ENCODE results near the gene MVB12B. TPM values are rescaled to one million over a fixed set of nuclear protein-coding genes. Genes with fewer than 3 reads are reported as not detected.

MVB12B gene
- total RNA-seq, 1 experiment from 2014 or later, result 5.5 TPM

DNA sequence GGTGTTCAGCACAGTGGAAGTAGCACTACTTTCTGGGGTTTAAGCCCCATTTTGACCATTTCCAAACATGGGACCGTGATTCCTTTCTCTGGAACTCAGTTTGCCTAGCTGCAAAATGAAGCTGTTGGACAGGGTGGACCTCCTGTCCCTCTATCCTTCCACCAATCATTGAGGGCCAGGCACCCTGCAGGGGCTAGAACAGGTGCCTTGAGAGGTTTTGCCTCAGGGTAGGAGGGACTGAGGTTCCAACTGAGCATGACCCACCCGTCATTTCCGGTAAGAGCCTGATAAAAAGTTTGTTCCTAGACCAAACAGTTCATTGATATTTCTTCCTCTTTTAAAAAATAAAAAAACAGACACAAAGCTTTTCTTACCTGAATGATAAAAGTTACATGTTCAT, 116.5 kb downstream of the MVB12B start:
- no peak for DNase-seq (ENCODE audit: extremely low read depth, low read depth)

DNA sequence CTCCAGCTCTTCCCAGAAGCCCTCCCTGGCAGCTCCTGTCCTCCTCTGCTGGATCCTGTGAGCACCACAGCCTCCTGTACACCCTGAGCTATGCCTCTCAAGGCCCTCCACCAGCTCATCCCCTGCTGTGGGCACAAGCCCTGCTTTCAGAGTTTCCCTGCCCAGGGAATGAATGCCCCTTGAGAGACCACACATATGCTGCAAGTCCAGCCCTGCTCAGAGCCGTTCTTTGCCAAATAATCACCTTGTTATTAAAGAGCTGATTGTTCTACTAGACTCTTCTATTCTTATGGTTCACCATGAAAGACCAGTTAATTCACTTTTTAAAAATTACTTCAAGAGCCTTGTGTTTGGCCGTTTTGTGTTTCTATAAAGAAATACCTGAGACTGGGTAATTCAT, 121.5 kb downstream of the MVB12B start:
- DNase-seq (ENCODE audit: extremely low read depth, low read depth), result no peak

DNA sequence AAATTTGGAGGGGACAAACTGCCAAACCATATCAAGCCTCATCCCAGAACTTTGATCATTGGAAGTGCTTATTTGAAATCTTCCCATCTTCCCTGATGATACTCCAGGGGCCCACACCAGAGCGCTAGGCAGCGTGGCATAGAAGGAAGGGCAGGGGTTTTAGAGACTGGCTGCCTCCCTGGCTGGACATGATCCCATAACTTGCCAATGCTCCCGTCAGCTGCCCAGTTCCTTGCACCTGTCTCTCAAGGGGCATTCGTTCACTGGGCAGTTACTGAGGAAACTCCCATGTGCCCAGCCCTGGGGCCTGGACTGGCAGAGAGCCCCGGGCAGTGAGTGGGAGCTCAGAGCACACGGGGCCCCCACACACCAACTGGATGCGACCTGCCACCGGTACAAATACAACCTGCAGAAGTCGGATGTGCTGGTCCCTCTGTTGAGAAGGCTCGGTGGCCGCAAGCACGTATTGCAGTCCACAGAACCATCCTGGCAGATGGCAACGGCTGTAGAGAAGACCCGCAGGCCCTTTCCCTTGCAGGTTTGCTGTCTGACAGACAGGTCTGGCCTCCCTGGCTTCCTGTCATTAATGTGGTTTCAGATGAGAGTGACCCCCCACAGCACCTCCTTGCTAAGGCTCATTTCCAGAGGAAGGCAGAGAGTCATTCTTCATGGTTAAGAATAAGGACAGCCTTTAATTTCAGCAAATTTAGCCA, 122.4 kb downstream of the MVB12B start:
- DNase-seq (ENCODE audit: extremely low read depth, low read depth), result no peak

DNA sequence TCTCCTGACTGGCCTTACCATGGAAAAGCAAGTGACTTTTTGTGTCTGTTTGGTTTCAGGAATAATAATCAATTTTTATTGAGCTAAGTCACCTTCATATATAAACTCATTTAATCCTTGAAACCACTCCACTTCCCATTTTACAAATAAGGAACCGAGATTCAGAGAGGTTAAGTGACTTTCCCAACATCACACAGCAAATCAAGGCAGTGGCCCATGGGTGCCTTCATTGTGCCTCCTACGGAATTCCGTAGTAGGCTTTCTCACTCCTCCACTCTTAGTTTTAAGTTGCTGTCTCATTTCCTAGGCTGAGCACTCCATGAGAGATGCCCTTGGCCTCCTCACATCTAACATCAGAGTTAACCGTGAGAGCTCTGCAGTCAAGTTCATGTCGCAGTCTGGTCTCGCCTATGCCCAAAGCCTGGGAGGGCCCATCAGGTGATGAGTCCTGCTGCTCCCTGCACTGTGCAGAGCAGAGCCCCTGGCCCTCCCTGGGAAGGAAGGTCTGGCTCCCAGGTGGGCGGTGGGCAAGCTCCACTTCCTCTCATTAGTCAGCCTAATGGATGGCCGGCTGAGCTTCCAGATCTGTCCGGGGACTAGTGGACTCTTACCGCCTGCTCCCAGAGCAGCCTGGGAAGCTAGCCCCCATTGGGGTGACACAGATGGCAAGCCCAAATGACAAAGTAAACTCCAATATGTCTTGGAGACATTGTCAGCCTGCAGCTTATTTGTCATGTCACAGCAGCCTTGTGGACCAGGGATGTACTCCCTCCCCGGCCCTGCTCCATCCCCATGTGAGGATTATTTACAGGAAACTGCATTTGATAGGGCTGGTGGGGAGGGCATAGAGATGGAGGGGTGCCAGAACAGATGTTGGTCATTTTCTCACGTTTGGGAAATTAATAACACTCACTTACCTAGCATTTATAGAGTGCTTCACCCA, 123.4 kb downstream of the MVB12B start:
- no peak for DNase-seq (ENCODE audit: extremely low read depth, low read depth)

DNA sequence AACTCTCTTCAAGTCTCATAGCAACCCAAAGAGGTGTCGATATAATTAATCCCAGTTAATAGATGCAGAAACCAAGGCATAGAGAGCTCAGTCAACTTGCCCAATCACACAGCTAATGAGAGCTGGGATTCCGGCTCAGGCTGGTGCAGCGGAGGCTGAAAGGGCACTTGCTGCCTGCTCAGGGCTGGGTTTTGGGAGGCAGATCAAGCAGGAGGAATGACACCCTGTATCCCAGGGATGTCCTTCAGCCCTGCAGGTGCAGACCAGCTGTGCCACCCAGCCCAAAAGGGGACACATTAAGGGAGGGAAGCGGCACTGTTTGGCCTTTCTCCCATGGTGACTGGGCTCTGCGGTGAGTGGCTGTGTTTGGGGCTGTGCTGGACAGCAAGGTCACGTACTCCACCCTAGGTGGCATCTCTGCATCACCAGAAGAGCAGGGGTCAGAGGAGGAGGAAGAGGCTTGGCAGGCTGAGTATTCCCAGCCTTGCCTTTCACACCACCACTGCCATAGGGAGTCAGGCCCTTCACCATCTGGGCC, 124.1 kb downstream of the MVB12B start:
- no peak for DNase-seq (ENCODE audit: extremely low read depth, low read depth)

DNA sequence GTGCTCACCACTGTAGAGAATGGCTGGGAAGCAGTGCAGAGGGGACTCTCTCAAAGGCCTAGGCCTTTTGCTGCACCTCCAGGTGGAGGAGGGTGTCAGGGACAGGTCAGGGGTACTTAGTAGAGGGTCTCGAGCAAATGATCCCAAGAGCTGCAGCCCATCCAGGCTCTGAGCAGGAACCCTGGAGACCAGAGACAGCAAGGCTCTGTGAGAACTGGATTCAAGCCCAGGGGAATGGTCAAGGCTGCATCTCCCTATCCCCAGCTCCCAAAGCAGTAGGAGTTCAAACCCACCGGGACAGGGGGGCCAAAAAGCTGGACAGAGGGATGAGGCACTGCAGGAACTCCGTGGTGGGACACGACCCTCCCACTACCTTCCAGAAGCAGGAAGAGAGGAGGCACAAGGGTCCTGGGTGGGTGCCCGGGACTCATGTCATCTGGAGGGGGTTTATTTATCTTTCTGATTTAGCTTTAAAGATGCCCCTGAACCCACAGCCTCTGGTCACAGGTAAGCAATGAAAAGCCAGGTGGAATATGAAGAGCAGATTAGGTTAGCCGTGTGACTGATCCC, 124.8 kb downstream of the MVB12B start:
- DNase-seq (ENCODE audit: extremely low read depth, low read depth), result no peak

- DNase-seq (ENCODE audit: extremely low read depth, low read depth), result no peak
Measured at GRCh38 chr9:126452106-126452505, 125.5 kb downstream of the MVB12B start.

- DNase-seq (ENCODE audit: extremely low read depth, low read depth), result no peak
Measured at GRCh38 chr9:126453156-126453963, 126.7 kb downstream of the MVB12B start.

DNA sequence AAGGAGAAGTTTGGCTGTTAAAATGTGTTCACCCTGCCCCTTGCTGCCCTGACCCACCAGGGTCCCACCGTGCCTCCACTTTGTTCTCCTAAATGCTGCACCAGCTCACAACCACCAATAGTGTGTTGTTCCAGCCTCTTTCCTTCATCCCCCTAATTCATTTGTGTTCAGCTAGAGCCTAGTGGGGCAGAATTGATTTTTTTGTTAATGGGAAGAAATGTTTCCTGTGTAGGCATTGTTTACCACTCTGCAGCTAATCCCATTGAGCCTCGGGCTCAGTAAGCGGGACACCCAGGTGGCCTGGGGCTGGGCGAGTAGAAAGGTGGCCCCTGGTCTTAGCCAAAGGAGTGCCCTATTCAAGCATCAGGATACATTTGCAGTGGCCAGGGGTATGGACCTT, 127.6 kb downstream of the MVB12B start:
- no peak for DNase-seq (ENCODE audit: extremely low read depth, low read depth)

- no peak for DNase-seq (ENCODE audit: extremely low read depth, low read depth)
Measured at GRCh38 chr9:126454795-126455194, 128.2 kb downstream of the MVB12B start.

- no peak for DNase-seq (ENCODE audit: extremely low read depth, low read depth)
Measured at GRCh38 chr9:126456441-126457174, 130.0 kb downstream of the MVB12B start.

GRCh38 chr9:126457175-126457547, 130.5 kb downstream of the MVB12B start:
- no peak for DNase-seq (ENCODE audit: extremely low read depth, low read depth)

DNA sequence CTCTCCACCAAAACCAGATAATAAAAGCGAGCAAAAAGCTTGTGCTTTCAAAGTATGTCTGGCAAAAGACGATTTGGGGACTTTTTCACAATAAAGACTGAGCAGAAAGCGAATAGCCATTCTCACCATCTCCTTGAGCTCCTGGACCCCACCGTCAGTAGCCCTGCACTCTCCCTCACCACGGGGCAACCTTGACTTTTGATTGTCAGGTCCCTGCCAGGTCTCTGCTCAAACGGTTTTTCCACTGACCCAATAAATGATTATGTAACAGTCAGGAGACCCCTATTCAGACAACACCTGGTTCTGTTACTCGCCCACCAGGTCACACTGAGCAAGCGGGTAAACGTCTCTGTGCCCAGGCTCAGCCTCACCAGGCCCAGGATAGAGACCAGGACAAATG, 131.3 kb downstream of the MVB12B start:
- no peak for DNase-seq (ENCODE audit: extremely low read depth, low read depth)

DNA sequence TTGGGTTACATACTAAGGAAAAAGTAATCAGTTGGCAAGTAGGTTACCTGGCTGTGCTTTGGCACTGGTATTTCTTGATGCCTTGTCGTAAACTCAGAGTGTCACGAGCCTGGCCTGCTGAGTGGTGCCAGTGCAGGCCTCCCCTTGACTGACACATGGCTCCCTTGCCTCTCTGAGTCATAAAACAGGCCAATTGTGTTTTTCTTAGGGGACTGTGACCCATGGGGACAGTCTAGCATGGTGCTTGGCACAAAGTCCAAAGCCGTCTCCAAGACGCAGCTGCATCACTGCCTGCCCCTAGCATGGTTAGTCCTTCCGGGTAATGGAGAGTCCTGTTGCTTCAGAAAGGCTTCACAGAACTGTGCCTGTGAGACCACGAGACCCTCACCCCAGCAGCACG, 132.5 kb downstream of the MVB12B start:
- no peak for DNase-seq (ENCODE audit: extremely low read depth, low read depth)

- no peak for DNase-seq (ENCODE audit: extremely low read depth, low read depth)
Measured at GRCh38 chr9:126459546-126459945, 132.9 kb downstream of the MVB12B start.

- no peak for DNase-seq (ENCODE audit: extremely low read depth, low read depth)
Measured at GRCh38 chr9:126459965-126460843, 133.6 kb downstream of the MVB12B start.

GRCh38 chr9:126461029-126461428, 134.4 kb downstream of the MVB12B start:
- DNase-seq (ENCODE audit: extremely low read depth, low read depth), result no peak

GRCh38 chr9:126461608-126462007, 135.0 kb downstream of the MVB12B start:
- DNase-seq (ENCODE audit: extremely low read depth, low read depth), result no peak

DNA sequence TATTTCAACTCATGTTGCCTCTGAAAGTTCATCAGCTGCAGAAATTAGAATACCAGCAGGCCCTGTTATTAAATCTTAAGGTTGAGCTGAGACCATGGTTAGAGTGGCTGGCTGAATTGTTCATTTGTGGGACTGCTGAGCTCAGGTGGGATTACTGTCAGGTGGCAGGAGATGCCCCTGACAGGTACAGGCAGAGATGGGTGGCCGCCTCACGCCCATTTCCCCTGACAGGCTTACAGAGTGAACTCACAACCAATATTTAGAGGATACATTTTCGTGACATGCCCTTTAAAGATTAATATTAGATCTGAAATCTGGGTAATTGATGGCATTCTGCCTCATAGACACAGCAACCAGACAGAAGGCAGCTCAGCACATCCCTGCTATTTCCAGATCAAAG, 136.0 kb downstream of the MVB12B start:
- no peak for DNase-seq (ENCODE audit: extremely low read depth, low read depth)

Data from NCI-H460 (cell line).